CD14-positive monocyte (primary cell): ENCODE measurements around the gene CGREF1. TPM values are rescaled to one million over a fixed set of nuclear protein-coding genes. Genes with fewer than 3 reads are reported as not detected.

Source experiments
- DNase-seq, 3 donors: peaks; one replicate each; pipeline ENCODE4 v3.0.0-alpha.2; 2011 to 2022
- H2AFZ ChIP-seq: 2 replicates; pipeline ENCODE4 v1.6.0; 2012; ENCODE audit warnings: mild to moderate bottlenecking, low read depth, low read length, inconsistent platforms; ENCODE audit not compliant: insufficient read depth, poor library complexity, severe bottlenecking
- H3K27ac ChIP-seq, 2 donors: 1 replicate in 1 of 2; 2 replicates in 1 of 2; pipeline ENCODE4 v1.5.1; 2012 to 2013; ENCODE audit warnings: low read length in 2 of 2, control low read depth in 1 of 2, inconsistent platforms in 1 of 2, low read depth in 1 of 2, mild to moderate bottlenecking in 1 of 2
- H3K27me3 ChIP-seq, 2 donors: one replicate each; pipeline versions ENCODE4 v1.6.0 to v1.6.1; 2011 to 2013; ENCODE audit warnings: low read length in 2 of 2; ENCODE audit not compliant: control insufficient read depth in 2 of 2, insufficient read depth in 2 of 2
- H3K36me3 ChIP-seq, 2 donors: replicated peaks in 1 of 2; 1 replicate in 1 of 2; 2 replicates in 1 of 2; pipeline versions ENCODE4 v1.5.1 to v1.6.1; 2012 to 2013; ENCODE audit warnings: low read length in 2 of 2, control low read depth in 1 of 2, inconsistent platforms in 1 of 2, mild to moderate bottlenecking in 1 of 2; ENCODE audit not compliant: insufficient read depth in 2 of 2, control insufficient read depth in 1 of 2
- H3K4me1 ChIP-seq, 2 donors: 1 replicate in 1 of 2; 2 replicates in 1 of 2; pipeline versions ENCODE4 v1.5.1 to v1.6.1; 2012 to 2013; ENCODE audit warnings: low read length in 2 of 2, control low read depth in 1 of 2, inconsistent platforms in 1 of 2, mild to moderate bottlenecking in 1 of 2, moderate library complexity in 1 of 2; ENCODE audit not compliant: insufficient read depth in 2 of 2, control insufficient read depth in 1 of 2
- H3K4me2 ChIP-seq: replicated peaks from 2 replicates; pipeline ENCODE3; 2012; ENCODE audit warnings: low read length, moderate library complexity, mild to moderate bottlenecking; ENCODE audit not compliant: poor library complexity, severe bottlenecking; ENCODE audit errors: extremely low read depth
- H3K4me3 ChIP-seq, 3 experiments: fragments of 200-600 bp in 1 of 3; sonication (generic) in 1 of 3; replicated peaks in 1 of 3; 1 replicate in 2 of 3; 2 replicates in 1 of 3; pipeline ENCODE4 v1.5.1; 2011 to 2013; ENCODE audit warnings: low read length in 3 of 3, mild to moderate bottlenecking in 3 of 3, control low read depth in 2 of 3, low read depth in 2 of 3, inconsistent platforms in 1 of 3, moderate library complexity in 1 of 3
- H3K79me2 ChIP-seq: 2 replicates; pipeline ENCODE4 v1.6.0; 2012; ENCODE audit warnings: mild to moderate bottlenecking, control low read depth, inconsistent platforms, low read length, moderate library complexity; ENCODE audit not compliant: insufficient read depth
- H3K9ac ChIP-seq: 2 replicates; pipeline ENCODE4 v1.6.0; 2017; ENCODE audit warnings: low read length, mild to moderate bottlenecking; ENCODE audit not compliant: insufficient read depth, poor library complexity, severe bottlenecking
- H3K9me3 ChIP-seq, 2 donors: replicated peaks in 1 of 2; 1 replicate in 1 of 2; 2 replicates in 1 of 2; pipeline versions ENCODE4 v1.5.1 to v1.6.1; 2012 to 2013; ENCODE audit warnings: low read length in 2 of 2, control low read depth in 1 of 2; ENCODE audit not compliant: control insufficient read depth in 1 of 2, insufficient read depth in 1 of 2
- H4K20me1 ChIP-seq: 2 replicates; pipeline ENCODE4 v1.6.0; 2012; ENCODE audit warnings: mild to moderate bottlenecking, low read length, control low read depth, moderate library complexity; ENCODE audit not compliant: insufficient read depth
- H3K27ac Mint-ChIP-seq, 7 donors: one replicate each; pipeline ENCODE4 v1.8.0; 2020; ENCODE audit warnings: mild to moderate bottlenecking in 7 of 7, mixed read lengths in 7 of 7, moderate library complexity in 6 of 7, inconsistent platforms in 2 of 7
- H3K27me3 Mint-ChIP-seq, 3 donors: one replicate each; pipeline ENCODE4 v1.8.0; 2021 to 2022; ENCODE audit warnings: low read depth in 3 of 3, mild to moderate bottlenecking in 3 of 3, mixed read lengths in 3 of 3, moderate library complexity in 3 of 3, inconsistent platforms in 1 of 3
- H3K36me3 Mint-ChIP-seq, 2 donors: one replicate each; pipeline ENCODE4 v1.8.0; 2020; ENCODE audit warnings: mixed read lengths in 2 of 2, inconsistent platforms in 1 of 2, mild to moderate bottlenecking in 1 of 2
- H3K4me1 Mint-ChIP-seq: one replicate; pipeline ENCODE4 v1.8.0; 2020; ENCODE audit warnings: mild to moderate bottlenecking, mixed read lengths
- H3K4me3 Mint-ChIP-seq, 2 donors: one replicate each; pipeline ENCODE4 v1.8.0; 2020; ENCODE audit warnings: mild to moderate bottlenecking in 2 of 2, mixed read lengths in 2 of 2, moderate library complexity in 1 of 2
- H3K9me3 Mint-ChIP-seq, 7 donors: one replicate each; pipeline ENCODE4 v1.8.0; 2020 to 2022; ENCODE audit warnings: mixed read lengths in 7 of 7, mild to moderate bottlenecking in 6 of 7, moderate library complexity in 6 of 7, inconsistent platforms in 2 of 7
- whole genome bisulfite sequencing: methylation state at CpG from one replicate; pipeline ENCODE4 v1.1.5; 2013; ENCODE audit warnings: missing lambda C conversion rate; ENCODE audit not compliant: insufficient coverage; 5-methylcytosine and 5-hydroxymethylcytosine counted together
- intact Hi-C, 2 donors: fragments of 100-400 bp; cut with micrococcal nuclease; formaldehyde crosslinking; loops; one replicate each; pipeline versions ENCODE4 v1.15.0 to v1.15.1; 2023
- polyA plus RNA-seq, 3 donors: library from polyadenylated mRNA; depleted of rRNA in 1 of 3; unstranded in 2 of 3; stranded (reverse) in 1 of 3; fragments of 300-500 nt in 2 of 3; fragments of >200 nt in 1 of 3; fragmentation: Illumina TruSeq in 2 of 3; gene quantifications; 1 replicate in 2 of 3; 2 replicates in 1 of 3; pipeline ENCODE4 v1.2.3, GENCODE V29; 2012 to 2021
- TF ChIP-seq, protein P1 (sequence below): fragments of 200-600 bp; IDR thresholded peaks from one replicate; pipeline ENCODE4 v1.8.0; 2022; ENCODE audit warnings: antibody characterized with exemption, mild to moderate bottlenecking

The CGREF1 gene
- polyA plus RNA-seq, 3 donors = not detected

DNA sequence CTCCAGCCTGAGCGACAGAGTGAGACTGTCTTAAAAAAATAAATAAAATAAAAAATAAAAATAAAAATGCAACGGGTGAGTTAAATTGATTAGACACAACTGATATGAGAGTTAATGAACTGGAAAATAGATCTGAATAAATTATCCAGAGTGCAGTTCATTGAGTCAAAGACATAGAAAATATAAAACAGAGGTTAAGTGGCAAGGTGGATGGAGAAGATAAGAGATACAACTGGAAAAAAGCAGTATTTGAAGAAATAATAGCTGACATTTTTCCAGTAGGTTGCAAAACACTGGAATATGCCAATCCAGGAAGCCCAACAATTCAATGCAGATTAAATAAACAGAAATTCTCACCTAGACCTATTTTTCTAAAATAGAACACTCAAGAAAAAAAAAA, 10.7 kb downstream of the CGREF1 start:
- Mint-ChIP-seq H3K4me3 (no peak overlapping the region), H3K36me3 (no peaks in the 10 kb centered on the region), H3K9me3 (no peaks in the 10 kb centered on the region), H3K27ac (no peak overlapping the region), H3K27me3 (peaks cover 0 to 4% (median 4%) of the 10 kb centered on the region in 3 donors), H3K4me1 (no peaks in the 10 kb centered on the region)
- Histone ChIP-seq H3K36me3 (no peaks in the 10 kb centered on the region), H4K20me1 (no peaks in the 10 kb centered on the region), H3K27me3 (no peaks in the 10 kb centered on the region), H3K4me3 (no peak overlapping the region), H3K4me2 (no peak overlapping the region), H2AFZ (no peak overlapping the region), H3K9me3 (no peaks in the 10 kb centered on the region), H3K27ac (no peak overlapping the region), H3K79me2 (no peaks in the 10 kb centered on the region), H3K9ac (no peak overlapping the region), H3K4me1 (no peaks in the 10 kb centered on the region)
- no CpG with 5 or more reads among the region's 2 CpGs for WGBS
- DNase-seq = no peak
- TF ChIP-seq, protein P1, sequence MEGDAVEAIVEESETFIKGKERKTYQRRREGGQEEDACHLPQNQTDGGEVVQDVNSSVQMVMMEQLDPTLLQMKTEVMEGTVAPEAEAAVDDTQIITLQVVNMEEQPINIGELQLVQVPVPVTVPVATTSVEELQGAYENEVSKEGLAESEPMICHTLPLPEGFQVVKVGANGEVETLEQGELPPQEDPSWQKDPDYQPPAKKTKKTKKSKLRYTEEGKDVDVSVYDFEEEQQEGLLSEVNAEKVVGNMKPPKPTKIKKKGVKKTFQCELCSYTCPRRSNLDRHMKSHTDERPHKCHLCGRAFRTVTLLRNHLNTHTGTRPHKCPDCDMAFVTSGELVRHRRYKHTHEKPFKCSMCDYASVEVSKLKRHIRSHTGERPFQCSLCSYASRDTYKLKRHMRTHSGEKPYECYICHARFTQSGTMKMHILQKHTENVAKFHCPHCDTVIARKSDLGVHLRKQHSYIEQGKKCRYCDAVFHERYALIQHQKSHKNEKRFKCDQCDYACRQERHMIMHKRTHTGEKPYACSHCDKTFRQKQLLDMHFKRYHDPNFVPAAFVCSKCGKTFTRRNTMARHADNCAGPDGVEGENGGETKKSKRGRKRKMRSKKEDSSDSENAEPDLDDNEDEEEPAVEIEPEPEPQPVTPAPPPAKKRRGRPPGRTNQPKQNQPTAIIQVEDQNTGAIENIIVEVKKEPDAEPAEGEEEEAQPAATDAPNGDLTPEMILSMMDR = no peak
- intact Hi-C loops = no loop called here

DNA sequence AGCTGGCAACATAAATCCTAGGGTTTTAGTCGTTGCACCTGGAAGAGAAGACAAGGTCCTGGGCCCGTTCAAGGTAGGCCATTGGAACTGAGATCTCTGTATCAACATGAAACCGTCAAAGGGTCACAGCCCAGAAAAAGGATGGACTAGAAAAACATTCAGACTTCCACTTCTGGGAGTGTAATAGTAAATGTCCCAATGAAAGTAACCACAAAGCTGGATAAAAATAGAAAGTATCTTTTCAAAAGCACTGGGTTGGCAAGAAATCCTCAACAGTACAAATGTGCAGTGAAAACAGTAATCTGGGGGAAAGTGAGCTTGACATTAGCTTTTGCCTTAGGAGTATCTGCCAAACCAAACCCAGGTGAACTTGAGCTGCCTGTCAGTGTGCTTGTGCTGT, 12.9 kb downstream of the CGREF1 start:
- Histone ChIP-seq H2AFZ (no peak overlapping the region), H3K4me3 (no peak overlapping the region), H3K9ac (no peak overlapping the region), H3K4me2 (no peak overlapping the region), H3K27ac (no peak overlapping the region), H3K79me2 (no peaks in the 10 kb centered on the region), H3K9me3 (no peaks in the 10 kb centered on the region), H3K36me3 (no peaks in the 10 kb centered on the region), H4K20me1 (no peaks in the 10 kb centered on the region), H3K4me1 (no peaks in the 10 kb centered on the region), H3K27me3 (no peaks in the 10 kb centered on the region)
- no peak for DNase-seq
- Mint-ChIP-seq H3K4me1 (no peaks in the 10 kb centered on the region), H3K9me3 (no peaks in the 10 kb centered on the region), H3K4me3 (no peak overlapping the region), H3K27ac (no peak overlapping the region), H3K36me3 (no peaks in the 10 kb centered on the region), H3K27me3 (peaks cover 0 to 4% (median 4%) of the 10 kb centered on the region in 3 donors)
- TF ChIP-seq, protein P1 = no peak
- intact Hi-C loops = no loop called here
- WGBS = 80% methylated on average over 1 of the region's 3 CpGs
